Nephron progenitor cell (in vitro differentiated cells): Measurements from ENCODE around the gene CDIPT.

ENCODE experiments used
- DNase-seq: peaks from one replicate; pipeline ENCODE4 v3.0.0; 2021
- H3K27ac Mint-ChIP-seq: 2 replicates; pipeline ENCODE4 v1.8.0; 2021; ENCODE audit warnings: mild to moderate bottlenecking, moderate library complexity, mixed read lengths
- H3K27me3 Mint-ChIP-seq: 2 replicates; pipeline ENCODE4 v1.8.0; 2021; ENCODE audit warnings: mild to moderate bottlenecking, low read depth, mixed read lengths; ENCODE audit not compliant: poor library complexity
- H3K36me3 Mint-ChIP-seq: 2 replicates; pipeline ENCODE4 v1.8.0; 2021; ENCODE audit warnings: low read depth, mixed read lengths
- H3K4me1 Mint-ChIP-seq: 2 replicates; pipeline ENCODE4 v1.8.0; 2021; ENCODE audit warnings: mixed read lengths
- H3K4me3 Mint-ChIP-seq: 2 replicates; pipeline ENCODE4 v1.8.0; 2021; ENCODE audit warnings: mild to moderate bottlenecking, moderate library complexity, mixed read lengths
- H3K9me3 Mint-ChIP-seq: 2 replicates; pipeline ENCODE4 v1.8.0; 2021; ENCODE audit warnings: mild to moderate bottlenecking, moderate library complexity, mixed read lengths
- CTCF ChIP-seq: fragments of 200-600 bp; sonication (generic); IDR thresholded peaks from 2 replicates; pipeline ENCODE4 v1.5.0; 2021; ENCODE audit warnings: antibody characterized with exemption

The CDIPT gene

GRCh38 chr16:29868396-29869009, 5.5 kb upstream of the CDIPT start:
- no peak for TF ChIP-seq CTCF
- no peaks in the 10 kb centered on the region for H3K36me3 Mint-ChIP-seq
- H3K27ac Mint-ChIP-seq: no peak overlapping the region
- peaks cover 16% of the 10 kb centered on the region for H3K4me1 Mint-ChIP-seq
- DNase-seq: no peak
- H3K9me3 Mint-ChIP-seq: no peaks in the 10 kb centered on the region
- no peak overlapping the region for H3K4me3 Mint-ChIP-seq
- H3K27me3 Mint-ChIP-seq: peaks cover 30% of the 10 kb centered on the region

GRCh38 chr16:29864205-29864604, 1.2 kb upstream of the CDIPT start:
- no peak for DNase-seq
- no peak overlapping the region for H3K27ac Mint-ChIP-seq
- H3K36me3 Mint-ChIP-seq: peaks cover 16% of the 10 kb centered on the region
- H3K27me3 Mint-ChIP-seq: peaks cover 27% of the 10 kb centered on the region
- TF ChIP-seq CTCF: no peak
- H3K9me3 Mint-ChIP-seq: no peaks in the 10 kb centered on the region
- peaks cover 26% of the 10 kb centered on the region for H3K4me1 Mint-ChIP-seq
- no peak overlapping the region for H3K4me3 Mint-ChIP-seq

GRCh38 chr16:29863669-29863984, 601 bp upstream of the CDIPT start:
- DNase-seq: no peak
- peak overlapping the region; percentile 99 for H3K4me3 Mint-ChIP-seq
- peak; percentile 6 for TF ChIP-seq CTCF
- peaks cover 26% of the 10 kb centered on the region for H3K4me1 Mint-ChIP-seq
- peaks cover 19% of the 10 kb centered on the region for H3K36me3 Mint-ChIP-seq
- no peaks in the 10 kb centered on the region for H3K9me3 Mint-ChIP-seq
- H3K27me3 Mint-ChIP-seq: peaks cover 23% of the 10 kb centered on the region
- peak overlapping the region; percentile 100 for H3K27ac Mint-ChIP-seq

GRCh38 chr16:29862383-29862883, 593 bp downstream of the CDIPT start:
- H3K4me3 Mint-ChIP-seq: peak overlapping the region; percentile 99

GRCh38 chr16:29860218-29860617, 2.8 kb downstream of the CDIPT start:
- Mint-ChIP-seq H3K27ac (peak overlapping the region; percentile 26), H3K27me3 (peaks cover 15% of the 10 kb centered on the region), H3K9me3 (no peaks in the 10 kb centered on the region), H3K4me1 (peaks cover 31% of the 10 kb centered on the region), H3K4me3 (no peak overlapping the region), H3K36me3 (peaks cover 26% of the 10 kb centered on the region)
- no peak for TF ChIP-seq CTCF
- no peak for DNase-seq

More at GRCh38 chr16:29862383-29862883, 593 bp downstream of the CDIPT start:
- TF ChIP-seq CTCF: no peak
- peaks cover 26% of the 10 kb centered on the region for H3K36me3 Mint-ChIP-seq
- peak; percentile 35 for DNase-seq
- peaks cover 26% of the 10 kb centered on the region for H3K4me1 Mint-ChIP-seq
- peak overlapping the region; percentile 91 for H3K27ac Mint-ChIP-seq
- peaks cover 18% of the 10 kb centered on the region for H3K27me3 Mint-ChIP-seq
- no peaks in the 10 kb centered on the region for H3K9me3 Mint-ChIP-seq

GRCh38 chr16:29858974-29859373, 4.1 kb downstream of the CDIPT start:
- Mint-ChIP-seq H3K4me3 (no peak overlapping the region), H3K36me3 (peaks cover 26% of the 10 kb centered on the region), H3K27me3 (peaks cover 16% of the 10 kb centered on the region), H3K4me1 (peaks cover 31% of the 10 kb centered on the region), H3K27ac (no peak overlapping the region), H3K9me3 (no peaks in the 10 kb centered on the region)
- no peak for DNase-seq
- no peak for TF ChIP-seq CTCF
